ENCODE results near the gene MRPS12. TPM values are rescaled to one million over a fixed set of nuclear protein-coding genes. Genes with fewer than 3 reads are reported as not detected.

The MRPS12 gene
- 79.9 to 88.0 TPM (median 81.5 TPM) in 3 replicates for total RNA-seq (2021)
- Bru-seq, nascent RNA: percentile 80 among the genes with signal in this experiment
- long read RNA-seq, experiment 1, transcript MRPS12-202 (3 exons, 929 nt): major isoform, 53 of 110 reads
- long read RNA-seq, experiment 1, transcript MRPS12-203 (2 exons, 1,220 nt): minor isoform, 7 of 110 reads
- long read RNA-seq, experiment 1, transcript MRPS12-201 (3 exons, 1,207 nt): minor isoform, 47 of 110 reads
- long read RNA-seq, experiment 1, partial matches to known transcripts: 2 of 110 reads
- long read RNA-seq, experiment 1, other reads (novel, unspliced or antisense): 1 of 110 reads
- long read RNA-seq, experiment 2, transcript MRPS12-203 (2 exons, 1,220 nt): major isoform, 46 of 131 reads
- long read RNA-seq, experiment 2, transcript MRPS12-201 (3 exons, 1,207 nt): minor isoform, 17 of 131 reads
- long read RNA-seq, experiment 2, transcript MRPS12-202 (3 exons, 929 nt): minor isoform, 38 of 131 reads
- long read RNA-seq, experiment 2, partial matches to known transcripts: 14 of 131 reads
- long read RNA-seq, experiment 2, other reads (novel, unspliced or antisense): 16 of 131 reads
- long read RNA-seq, experiment 3, transcript MRPS12-203 (2 exons, 1,220 nt): minor isoform, 21 of 498 reads
- long read RNA-seq, experiment 3, transcript MRPS12-201 (3 exons, 1,207 nt): minor isoform, 183 of 498 reads
- long read RNA-seq, experiment 3, transcript MRPS12-202 (3 exons, 929 nt): major isoform, 286 of 498 reads
- long read RNA-seq, experiment 3, partial matches to known transcripts: 0 of 498 reads
- long read RNA-seq, experiment 3, other reads (novel, unspliced or antisense): 8 of 498 reads

GRCh38 chr19:38930776-38931520, at the start of gene MRPS12:
Gene MRPS12, plus strand, starts transcription at chr19:38930944. Its CDS starts 351 bp downstream, at chr19:38931295.
- H3K4me1 Mint-ChIP-seq: peaks cover 10% of the 10 kb centered on the region
- H3K36me3 Mint-ChIP-seq: peaks cover 54% of the 10 kb centered on the region
- CTCF ChIA-PET: interaction anchor here (0.5 to 4.5 kb wide), 71 partner anchors 9 to 543 kb away, joined by 3 to 32 read pairs (median 5); partner anchors contain the start of genes ACTN4, CAPN12, CCER2 and ECH1
- H3K9me3 Mint-ChIP-seq: peaks cover 24% of the 10 kb centered on the region
- H3K27ac Mint-ChIP-seq: peak within 1 kb of the TSS; percentile 98
- DNase-seq (ENCODE audit: low spot score) (peak; percentile 98), ATAC-seq (peak; percentile 97)
- H3K4me3 Mint-ChIP-seq: peak within 1 kb of the TSS; percentile 82
- peaks cover 11% of the 10 kb centered on the region for H3K27me3 Mint-ChIP-seq (ENCODE audit: low read depth)
- POLR2A ChIA-PET: interaction anchor here (0.9 to 1.4 kb wide), 6 partner anchors 10 to 331 kb away, joined by 3 to 4 read pairs (median 4); partner anchors contain the start of genes CAPN12 and FBXO17
- no peak for TF ChIP-seq ZMAT4 (CRISPR knock-in tag; IDR thresholded peaks at IDR 0.05)
- no peak for TF ChIP-seq ZNF396 (CRISPR knock-in tag; IDR thresholded peaks at IDR 0.05; ENCODE audit: borderline replicate concordance)
- no peak for TF ChIP-seq TEAD4 (CRISPR knock-in tag; IDR thresholded peaks at IDR 0.05)
- no peak for TF ChIP-seq MYBL2 (CRISPR knock-in tag; IDR thresholded peaks at IDR 0.05)
- TF ChIP-seq JAZF1 (CRISPR knock-in tag; IDR thresholded peaks at IDR 0.05): no peak
- TF ChIP-seq ZNF416 (CRISPR knock-in tag; IDR thresholded peaks at IDR 0.05): no peak
- TF ChIP-seq, protein P1, sequence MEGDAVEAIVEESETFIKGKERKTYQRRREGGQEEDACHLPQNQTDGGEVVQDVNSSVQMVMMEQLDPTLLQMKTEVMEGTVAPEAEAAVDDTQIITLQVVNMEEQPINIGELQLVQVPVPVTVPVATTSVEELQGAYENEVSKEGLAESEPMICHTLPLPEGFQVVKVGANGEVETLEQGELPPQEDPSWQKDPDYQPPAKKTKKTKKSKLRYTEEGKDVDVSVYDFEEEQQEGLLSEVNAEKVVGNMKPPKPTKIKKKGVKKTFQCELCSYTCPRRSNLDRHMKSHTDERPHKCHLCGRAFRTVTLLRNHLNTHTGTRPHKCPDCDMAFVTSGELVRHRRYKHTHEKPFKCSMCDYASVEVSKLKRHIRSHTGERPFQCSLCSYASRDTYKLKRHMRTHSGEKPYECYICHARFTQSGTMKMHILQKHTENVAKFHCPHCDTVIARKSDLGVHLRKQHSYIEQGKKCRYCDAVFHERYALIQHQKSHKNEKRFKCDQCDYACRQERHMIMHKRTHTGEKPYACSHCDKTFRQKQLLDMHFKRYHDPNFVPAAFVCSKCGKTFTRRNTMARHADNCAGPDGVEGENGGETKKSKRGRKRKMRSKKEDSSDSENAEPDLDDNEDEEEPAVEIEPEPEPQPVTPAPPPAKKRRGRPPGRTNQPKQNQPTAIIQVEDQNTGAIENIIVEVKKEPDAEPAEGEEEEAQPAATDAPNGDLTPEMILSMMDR (IDR thresholded peaks at IDR 0.05): no peak
- TF ChIP-seq HMGA2 (CRISPR knock-in tag; IDR thresholded peaks at IDR 0.05): no peak
- TF ChIP-seq NFE2L1 (CRISPR knock-in tag; IDR thresholded peaks at IDR 0.05): no peak
- TF ChIP-seq CREM (CRISPR knock-in tag; IDR thresholded peaks at IDR 0.05): peak; percentile 66
- TF ChIP-seq OVOL2 (CRISPR knock-in tag; IDR thresholded peaks at IDR 0.05; ENCODE audit: borderline replicate concordance): no peak
- TF ChIP-seq, protein P2, sequence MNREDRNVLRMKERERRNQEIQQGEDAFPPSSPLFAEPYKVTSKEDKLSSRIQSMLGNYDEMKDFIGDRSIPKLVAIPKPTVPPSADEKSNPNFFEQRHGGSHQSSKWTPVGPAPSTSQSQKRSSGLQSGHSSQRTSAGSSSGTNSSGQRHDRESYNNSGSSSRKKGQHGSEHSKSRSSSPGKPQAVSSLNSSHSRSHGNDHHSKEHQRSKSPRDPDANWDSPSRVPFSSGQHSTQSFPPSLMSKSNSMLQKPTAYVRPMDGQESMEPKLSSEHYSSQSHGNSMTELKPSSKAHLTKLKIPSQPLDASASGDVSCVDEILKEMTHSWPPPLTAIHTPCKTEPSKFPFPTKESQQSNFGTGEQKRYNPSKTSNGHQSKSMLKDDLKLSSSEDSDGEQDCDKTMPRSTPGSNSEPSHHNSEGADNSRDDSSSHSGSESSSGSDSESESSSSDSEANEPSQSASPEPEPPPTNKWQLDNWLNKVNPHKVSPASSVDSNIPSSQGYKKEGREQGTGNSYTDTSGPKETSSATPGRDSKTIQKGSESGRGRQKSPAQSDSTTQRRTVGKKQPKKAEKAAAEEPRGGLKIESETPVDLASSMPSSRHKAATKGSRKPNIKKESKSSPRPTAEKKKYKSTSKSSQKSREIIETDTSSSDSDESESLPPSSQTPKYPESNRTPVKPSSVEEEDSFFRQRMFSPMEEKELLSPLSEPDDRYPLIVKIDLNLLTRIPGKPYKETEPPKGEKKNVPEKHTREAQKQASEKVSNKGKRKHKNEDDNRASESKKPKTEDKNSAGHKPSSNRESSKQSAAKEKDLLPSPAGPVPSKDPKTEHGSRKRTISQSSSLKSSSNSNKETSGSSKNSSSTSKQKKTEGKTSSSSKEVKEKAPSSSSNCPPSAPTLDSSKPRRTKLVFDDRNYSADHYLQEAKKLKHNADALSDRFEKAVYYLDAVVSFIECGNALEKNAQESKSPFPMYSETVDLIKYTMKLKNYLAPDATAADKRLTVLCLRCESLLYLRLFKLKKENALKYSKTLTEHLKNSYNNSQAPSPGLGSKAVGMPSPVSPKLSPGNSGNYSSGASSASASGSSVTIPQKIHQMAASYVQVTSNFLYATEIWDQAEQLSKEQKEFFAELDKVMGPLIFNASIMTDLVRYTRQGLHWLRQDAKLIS (CRISPR knock-in tag; IDR thresholded peaks at IDR 0.05; ENCODE audit: borderline replicate concordance): no peak
- peak; percentile 70; the same call in 1 of the 2 replicates for TF ChIP-seq TEAD1 (CRISPR knock-in tag; IDR thresholded peaks at IDR 0.05)
- no peak for TF ChIP-seq IRF2 (CRISPR knock-in tag; IDR thresholded peaks at IDR 0.05; ENCODE audit: borderline replicate concordance, low read depth)
- no peak for TF ChIP-seq GTF2I (CRISPR knock-in tag; conservative IDR thresholded peaks at IDR 0.05)
- no peak for TF ChIP-seq GRHL2 (CRISPR knock-in tag; IDR thresholded peaks at IDR 0.05; ENCODE audit: insufficient replicate concordance, severe bottlenecking)
- peak; percentile 89 for TF ChIP-seq NFYB (CRISPR knock-in tag; conservative IDR thresholded peaks at IDR 0.05; ENCODE audit: low read depth)
- TF ChIP-seq CREB1 (CRISPR knock-in tag; IDR thresholded peaks at IDR 0.05): no peak
- 0 out of 2 replicates have a peak, but pooled peaks have one; percentile 31 for TF ChIP-seq ZNF671 (CRISPR knock-in tag; IDR thresholded peaks at IDR 0.05)
- TF ChIP-seq, protein P3, sequence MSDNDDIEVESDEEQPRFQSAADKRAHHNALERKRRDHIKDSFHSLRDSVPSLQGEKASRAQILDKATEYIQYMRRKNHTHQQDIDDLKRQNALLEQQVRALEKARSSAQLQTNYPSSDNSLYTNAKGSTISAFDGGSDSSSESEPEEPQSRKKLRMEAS (CRISPR knock-in tag; IDR thresholded peaks at IDR 0.05): peak; percentile 80
- TF ChIP-seq FOXP1 (CRISPR knock-in tag; IDR thresholded peaks at IDR 0.05; ENCODE audit: borderline replicate concordance): no peak
- TF ChIP-seq, protein P4, sequence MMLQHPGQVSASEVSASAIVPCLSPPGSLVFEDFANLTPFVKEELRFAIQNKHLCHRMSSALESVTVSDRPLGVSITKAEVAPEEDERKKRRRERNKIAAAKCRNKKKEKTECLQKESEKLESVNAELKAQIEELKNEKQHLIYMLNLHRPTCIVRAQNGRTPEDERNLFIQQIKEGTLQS (CRISPR knock-in tag; conservative IDR thresholded peaks at IDR 0.05): no peak
- TF ChIP-seq, protein P5, sequence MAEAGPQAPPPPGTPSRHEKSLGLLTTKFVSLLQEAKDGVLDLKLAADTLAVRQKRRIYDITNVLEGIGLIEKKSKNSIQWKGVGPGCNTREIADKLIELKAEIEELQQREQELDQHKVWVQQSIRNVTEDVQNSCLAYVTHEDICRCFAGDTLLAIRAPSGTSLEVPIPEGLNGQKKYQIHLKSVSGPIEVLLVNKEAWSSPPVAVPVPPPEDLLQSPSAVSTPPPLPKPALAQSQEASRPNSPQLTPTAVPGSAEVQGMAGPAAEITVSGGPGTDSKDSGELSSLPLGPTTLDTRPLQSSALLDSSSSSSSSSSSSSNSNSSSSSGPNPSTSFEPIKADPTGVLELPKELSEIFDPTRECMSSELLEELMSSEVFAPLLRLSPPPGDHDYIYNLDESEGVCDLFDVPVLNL (CRISPR knock-in tag; IDR thresholded peaks at IDR 0.05; ENCODE audit: borderline replicate concordance, low read depth): no peak
- TF ChIP-seq ZBTB21 (CRISPR knock-in tag; IDR thresholded peaks at IDR 0.05; ENCODE audit: borderline replicate concordance): no peak
- TF ChIP-seq ATF2 (CRISPR knock-in tag; IDR thresholded peaks at IDR 0.05; ENCODE audit: borderline replicate concordance, low read depth): no peak

Data from WTC11 (cell line).